Spleen (tissue), 11 donors: ENCODE data around the gene MAPK4. TPM values are rescaled to one million over a fixed set of nuclear protein-coding genes. Genes with fewer than 3 reads are reported as not detected.

ENCODE experiments used
- DNase-seq: peaks from one replicate; pipeline ENCODE4 v3.0.0-alpha.2; 2020
- H3K27ac ChIP-seq, 8 donors: fragments of 200-600 bp; sonication (generic) in 7 of 8; 1 replicate in 4 of 8; 2 replicates in 4 of 8; pipeline versions ENCODE4 v1.5.0 to v1.8.0; 2016 to 2021; ENCODE audit warnings: inconsistent platforms in 4 of 8, mild to moderate bottlenecking in 4 of 8, moderate library complexity in 1 of 8
- H3K27me3 ChIP-seq, 7 donors: fragments of 200-600 bp; sonication (generic) in 6 of 7; replicated peaks in 1 of 7; 1 replicate in 4 of 7; 2 replicates in 3 of 7; pipeline versions ENCODE4 v1.5.0 to v1.8.0; 2016 to 2021; ENCODE audit warnings: inconsistent platforms in 3 of 7, mild to moderate bottlenecking in 1 of 7
- H3K36me3 ChIP-seq, 6 donors: fragments of 200-600 bp; sonication (generic) in 5 of 6; 1 replicate in 4 of 6; 2 replicates in 2 of 6; pipeline versions ENCODE4 v1.5.0 to v1.8.0; 2016 to 2021; ENCODE audit warnings: inconsistent platforms in 2 of 6
- H3K4me1 ChIP-seq, 6 donors: fragments of 200-600 bp; sonication (generic) in 5 of 6; 1 replicate in 3 of 6; 2 replicates in 3 of 6; pipeline versions ENCODE4 v1.5.0 to v1.8.0; 2016 to 2021; ENCODE audit warnings: inconsistent platforms in 3 of 6
- H3K4me3 ChIP-seq, 8 donors: fragments of 200-600 bp; sonication (generic) in 7 of 8; 1 replicate in 4 of 8; 2 replicates in 4 of 8; pipeline versions ENCODE4 v1.5.0 to v1.8.0; 2016 to 2021; ENCODE audit warnings: inconsistent platforms in 4 of 8, mild to moderate bottlenecking in 4 of 8, moderate library complexity in 2 of 8
- H3K9me3 ChIP-seq, 8 donors: fragments of 200-600 bp; sonication (generic) in 7 of 8; 1 replicate in 4 of 8; 2 replicates in 4 of 8; pipeline versions ENCODE4 v1.5.0 to v1.8.0; 2016 to 2021; ENCODE audit warnings: inconsistent platforms in 4 of 8
- POLR2A ChIP-seq, 3 donors: fragments of 450-650 bp; IDR thresholded peaks; one replicate each; pipeline ENCODE4 v1.5.1; 2017; ENCODE audit warnings: antibody characterized with exemption in 3 of 3, mild to moderate bottlenecking in 1 of 3
- POLR2AphosphoS5 ChIP-seq, 3 donors: sonication (generic); formaldehyde crosslinking; IDR thresholded peaks; one replicate each; pipeline ENCODE4 v1.5.1; 2017; ENCODE audit warnings: antibody characterized with exemption in 3 of 3
- whole genome bisulfite sequencing, 5 donors: extraction: QIAGEN DNeasy Blood & Tissue Kit in 3 of 5; methylation state at CpG; one replicate each; pipeline versions ENCODE4 v1.1.5 to v1.1.7; 2013 to 2018; 5-methylcytosine and 5-hydroxymethylcytosine counted together
- intact Hi-C: fragments of 100-400 bp; cut with DNase I; formaldehyde crosslinking; loops from one replicate; pipeline ENCODE4 v1.15.0; 2023; ENCODE audit warnings: low total_unique reads
- polyA plus RNA-seq, 3 donors: library from polyadenylated mRNA; stranded (reverse); fragments of 200-250 nt; gene quantifications; one replicate each; pipeline ENCODE4 v1.2.1, GENCODE V29; 2013
- total RNA-seq, 7 donors: library from RNA; depleted of rRNA in 3 of 7; stranded (reverse); fragments of >200 nt in 3 of 7; fragmentation: NEBNext Ultra II Directional in 4 of 7; extraction: Animal tissue kit (Norgen Biotek cat#: 25700) in 4 of 7; gene quantifications; one replicate each; pipeline versions ENCODE4 v1.1.0 to v1.2.1, GENCODE V29; 2016 to 2021
- TF ChIP-seq, protein P1 (sequence below), 11 experiments: fragments of 200-600 bp in 7 of 11; fragments of 450-650 bp in 4 of 11; sonication (generic) in 4 of 11; IDR thresholded peaks in 8 of 11; conservative IDR thresholded peaks in 3 of 11; 1 replicate in 7 of 11; 2 replicates in 4 of 11; pipeline versions ENCODE4 v1.4.0 to v1.8.0; 2016 to 2021; ENCODE audit warnings: antibody characterized with exemption in 11 of 11, inconsistent platforms in 4 of 11, mild to moderate bottlenecking in 1 of 11
- donor health status: healthy with polysubstance abuse.
- donor health status: DM: no; HTN: no; CAD: no; lungs with moderate emphysema.
- donor health status: DM: no; HTN: no; CAD: no.
- donor health status: Bipolar disorder and iron deficiency.
- donor health status: healthy.
- donor health status: DM: no; HTN: no; CAD: no.
- donor health status: DM: yes; HTN: yes; CAD: no.

MAPK4 gene
- total and polyA plus RNA-seq, 10 donors, result 0.02 to 0.29 (median 0.20) TPM; not detected in 4

DNA sequence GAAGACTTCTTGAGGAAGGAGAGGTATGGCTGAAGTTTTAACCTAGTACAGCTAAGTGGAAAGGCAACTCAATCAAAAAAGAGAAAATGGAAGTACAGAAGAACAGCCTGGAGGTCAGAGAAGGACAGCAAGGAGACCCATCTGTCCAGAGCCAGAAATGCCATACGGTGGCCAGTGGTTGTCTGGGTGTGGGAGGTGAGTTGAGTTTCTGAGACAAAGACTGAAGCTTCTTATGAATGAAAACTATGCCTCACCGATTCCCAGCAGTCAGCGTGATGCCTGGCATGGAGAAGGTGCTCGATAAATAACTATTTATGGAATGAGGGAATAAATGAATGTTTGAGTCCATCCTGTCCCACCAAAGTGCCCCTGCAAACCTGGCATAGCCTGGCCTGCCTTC lies 161.1 kb downstream of the MAPK4 start:
- peaks cover 0 to 3% (median 0%) of the 10 kb centered on the region in 8 donors for H3K9me3 ChIP-seq
- no peak overlapping the region for H3K4me3 ChIP-seq
- no peak for DNase-seq
- 85 to 95% (median 90%) methylated on average over 4 of the region's 4 CpGs for WGBS, 5 donors
- no peaks in the 10 kb centered on the region for H3K36me3 ChIP-seq
- TF ChIP-seq, protein P1, sequence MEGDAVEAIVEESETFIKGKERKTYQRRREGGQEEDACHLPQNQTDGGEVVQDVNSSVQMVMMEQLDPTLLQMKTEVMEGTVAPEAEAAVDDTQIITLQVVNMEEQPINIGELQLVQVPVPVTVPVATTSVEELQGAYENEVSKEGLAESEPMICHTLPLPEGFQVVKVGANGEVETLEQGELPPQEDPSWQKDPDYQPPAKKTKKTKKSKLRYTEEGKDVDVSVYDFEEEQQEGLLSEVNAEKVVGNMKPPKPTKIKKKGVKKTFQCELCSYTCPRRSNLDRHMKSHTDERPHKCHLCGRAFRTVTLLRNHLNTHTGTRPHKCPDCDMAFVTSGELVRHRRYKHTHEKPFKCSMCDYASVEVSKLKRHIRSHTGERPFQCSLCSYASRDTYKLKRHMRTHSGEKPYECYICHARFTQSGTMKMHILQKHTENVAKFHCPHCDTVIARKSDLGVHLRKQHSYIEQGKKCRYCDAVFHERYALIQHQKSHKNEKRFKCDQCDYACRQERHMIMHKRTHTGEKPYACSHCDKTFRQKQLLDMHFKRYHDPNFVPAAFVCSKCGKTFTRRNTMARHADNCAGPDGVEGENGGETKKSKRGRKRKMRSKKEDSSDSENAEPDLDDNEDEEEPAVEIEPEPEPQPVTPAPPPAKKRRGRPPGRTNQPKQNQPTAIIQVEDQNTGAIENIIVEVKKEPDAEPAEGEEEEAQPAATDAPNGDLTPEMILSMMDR (IDR thresholded peaks at IDR 0.05 in 8 of 11, conservative IDR thresholded peaks at IDR 0.05 in 3 of 11), result no peak
- TF ChIP-seq POLR2AphosphoS5 (IDR thresholded peaks at IDR 0.05) (no peak), POLR2A (IDR thresholded peaks at IDR 0.05) (no peak)
- no peak overlapping the region for H3K27ac ChIP-seq
- no peaks in the 10 kb centered on the region for H3K4me1 ChIP-seq
- intact Hi-C loops, result no loop called here
- peaks cover 0 to 16% (median 0%) of the 10 kb centered on the region in 7 donors for H3K27me3 ChIP-seq

DNA sequence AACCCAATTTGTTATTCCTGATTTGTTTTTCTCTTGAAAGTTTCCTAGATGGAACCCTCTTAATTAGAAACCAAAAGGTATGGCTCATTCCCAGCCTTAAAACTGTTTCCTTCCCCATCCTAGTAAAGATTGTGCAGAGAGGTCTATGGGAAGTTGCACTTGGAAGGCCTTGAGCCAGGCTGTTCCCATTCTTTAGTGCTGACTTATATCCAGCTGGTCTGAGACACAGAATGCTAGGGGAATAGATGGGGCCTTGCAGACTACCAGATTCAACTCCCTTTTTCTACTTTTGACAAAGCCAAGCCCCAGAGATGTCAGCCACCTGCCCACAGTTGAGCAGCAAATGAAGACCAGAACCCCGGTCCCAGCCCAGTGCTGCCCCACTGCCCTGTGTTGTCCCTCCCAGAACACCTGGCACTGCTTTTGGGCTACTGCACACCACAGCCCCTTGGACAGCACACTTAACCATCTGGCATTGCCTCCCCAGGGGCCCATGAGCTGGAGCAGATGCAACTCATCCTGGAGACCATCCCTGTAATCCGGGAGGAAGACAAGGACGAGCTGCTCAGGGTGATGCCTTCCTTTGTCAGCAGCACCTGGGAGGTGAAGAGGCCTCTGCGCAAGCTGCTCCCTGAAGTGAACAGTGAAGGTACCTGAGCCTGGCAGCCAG lies 161.7 kb downstream of the MAPK4 start:
- Histone ChIP-seq H3K9me3 (no peaks in the 10 kb centered on the region), H3K4me3 (no peak overlapping the region), H3K36me3 (no peaks in the 10 kb centered on the region), H3K4me1 (no peaks in the 10 kb centered on the region), H3K27me3 (peaks cover 0 to 16% (median 0%) of the 10 kb centered on the region in 7 donors), H3K27ac (no peak overlapping the region)
- TF ChIP-seq POLR2A (IDR thresholded peaks at IDR 0.05), result no peak
- no peak for TF ChIP-seq POLR2AphosphoS5 (IDR thresholded peaks at IDR 0.05)
- TF ChIP-seq, protein P1 (IDR thresholded peaks at IDR 0.05 in 8 of 11, conservative IDR thresholded peaks at IDR 0.05 in 3 of 11), result no peak
- intact Hi-C loops, result no loop called here
- WGBS, 5 donors, result 79 to 100% (median 85%) methylated on average over 2 to 4 of the region's 4 CpGs
- no peak for DNase-seq

DNA sequence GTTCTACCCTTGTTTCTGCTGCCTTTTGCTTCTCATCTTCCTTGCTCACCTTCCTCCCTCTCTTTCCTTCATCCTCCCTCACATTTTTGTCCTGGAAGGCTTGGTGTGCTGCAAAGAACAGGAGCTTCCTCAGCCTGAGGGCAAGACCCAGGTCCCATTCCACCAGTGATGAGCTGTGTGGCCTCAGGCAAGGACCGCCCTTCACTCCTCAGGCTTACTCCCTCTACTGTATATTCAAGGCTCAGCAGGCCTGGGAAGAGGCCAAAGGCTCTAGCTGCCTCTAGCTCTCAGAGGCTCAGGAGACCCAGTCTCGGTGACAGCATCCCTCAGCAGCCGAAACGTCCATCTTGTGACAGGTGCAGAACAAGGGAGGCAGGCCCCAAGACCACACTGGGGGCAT lies 162.4 kb downstream of the MAPK4 start:
- Histone ChIP-seq H3K9me3 (no peaks in the 10 kb centered on the region), H3K27me3 (peaks cover 0 to 20% (median 0%) of the 10 kb centered on the region in 7 donors), H3K36me3 (no peaks in the 10 kb centered on the region), H3K4me1 (peaks cover 0 to 6% (median 2%) of the 10 kb centered on the region in 6 donors), H3K4me3 (no peak overlapping the region), H3K27ac (no peak overlapping the region)
- WGBS, 5 donors, result 83 to 95% (median 91%) methylated on average over 4 of the region's 4 CpGs
- TF ChIP-seq POLR2A (IDR thresholded peaks at IDR 0.05) (no peak), POLR2AphosphoS5 (IDR thresholded peaks at IDR 0.05) (no peak)
- TF ChIP-seq, protein P1 (IDR thresholded peaks at IDR 0.05 in 8 of 11, conservative IDR thresholded peaks at IDR 0.05 in 3 of 11), result no peak
- intact Hi-C loops, result no loop called here
- no peak for DNase-seq

DNA sequence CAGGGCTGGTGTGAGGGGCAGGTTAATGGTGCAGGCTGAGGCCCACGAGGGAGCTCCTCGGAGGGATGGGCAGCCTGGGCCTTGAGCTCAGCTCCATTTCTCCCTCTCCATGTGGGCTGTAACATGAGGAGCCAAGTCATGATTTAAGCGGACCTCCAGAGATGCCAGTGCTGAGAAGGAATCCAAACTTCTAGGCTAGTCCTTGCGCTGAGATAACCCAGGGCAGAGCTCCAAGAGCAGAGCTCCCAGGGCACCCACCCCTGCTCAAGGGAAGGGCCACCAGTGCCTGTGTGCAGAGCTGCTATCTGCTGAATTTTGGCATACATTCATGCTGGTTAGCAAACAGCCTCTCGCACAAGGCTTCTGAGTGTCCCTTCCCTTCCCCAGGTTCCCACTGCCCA lies 164.9 kb downstream of the MAPK4 start:
- DNase-seq, result no peak
- TF ChIP-seq POLR2A (IDR thresholded peaks at IDR 0.05), result no peak
- TF ChIP-seq, protein P1 (IDR thresholded peaks at IDR 0.05 in 8 of 11, conservative IDR thresholded peaks at IDR 0.05 in 3 of 11), result no peak
- TF ChIP-seq POLR2AphosphoS5 (IDR thresholded peaks at IDR 0.05), result no peak
- Histone ChIP-seq H3K4me1 (peaks cover 0 to 16% (median 7%) of the 10 kb centered on the region in 6 donors), H3K27ac (no peak overlapping the region), H3K36me3 (no peaks in the 10 kb centered on the region), H3K9me3 (no peaks in the 10 kb centered on the region), H3K27me3 (peaks cover 0 to 8% (median 0%) of the 10 kb centered on the region in 7 donors), H3K4me3 (no peak overlapping the region)
- 73 to 93% (median 85%) methylated on average over 5 of the region's 5 CpGs for WGBS, 5 donors
- intact Hi-C loops, result no loop called here
